AG09309 (cell line): ENCODE measurements around the gene TCP11L2.

ENCODE experiments used
- DNase-seq: peaks from one replicate; pipeline ENCODE4 v3.0.0-alpha.2; 2010; ENCODE audit warnings: low read depth
- H3K4me3 ChIP-seq: 2 replicates; pipeline ENCODE4 v1.5.1; 2011; ENCODE audit warnings: mild to moderate bottlenecking, low read depth, low read length, moderate library complexity; ENCODE audit not compliant: control insufficient read depth
- CTCF ChIP-seq: IDR thresholded peaks from 2 replicates; pipeline ENCODE4 v1.5.1; 2011; ENCODE audit warnings: mild to moderate bottlenecking, low read depth, low read length, inconsistent platforms; ENCODE audit not compliant: insufficient read depth, control insufficient read depth; ENCODE audit errors: missing control alignments

Gene TCP11L2

GRCh38 chr12:106303202-106303820 is 778 bp downstream of the TCP11L2 start:
- TF ChIP-seq CTCF: no peak
- H3K4me3 ChIP-seq: peak overlapping the region; percentile 93

GRCh38 chr12:106304001-106304421 is 1.5 kb downstream of the TCP11L2 start:
- peak overlapping the region; percentile 93 for H3K4me3 ChIP-seq
- no peak for DNase-seq
- no peak for TF ChIP-seq CTCF

More at GRCh38 chr12:106303202-106303820, 778 bp downstream of the TCP11L2 start:
- DNase-seq: no peak

- no peak for TF ChIP-seq CTCF
- no peak overlapping the region for H3K4me3 ChIP-seq
- no peak for DNase-seq
Observed at GRCh38 chr12:106304797-106305196, 2.3 kb downstream of the TCP11L2 start.

- TF ChIP-seq CTCF: no peak
- no peak overlapping the region for H3K4me3 ChIP-seq
- no peak for DNase-seq
Observed at GRCh38 chr12:106305376-106305775, 2.8 kb downstream of the TCP11L2 start.

- no peak for DNase-seq
- H3K4me3 ChIP-seq: no peak overlapping the region
- TF ChIP-seq CTCF: no peak
Observed at GRCh38 chr12:106307181-106307580, 4.6 kb downstream of the TCP11L2 start.

- TF ChIP-seq CTCF: no peak
- H3K4me3 ChIP-seq: no peak overlapping the region
- DNase-seq: no peak
Observed at GRCh38 chr12:106308121-106308520, 5.6 kb downstream of the TCP11L2 start.
